Lower leg skin (tissue), 3 donors: Measurements from ENCODE around the gene CYP11A1.

ENCODE experiments used
- CTCF ChIP-seq, 3 donors: fragments of 450-650 bp; IDR thresholded peaks; one replicate each; pipeline ENCODE4 v1.5.1; 2016; ENCODE audit warnings: antibody characterized with exemption in 3 of 3, mild to moderate bottlenecking in 3 of 3, moderate library complexity in 2 of 3
- POLR2A ChIP-seq, 2 donors: fragments of 450-650 bp; IDR thresholded peaks; one replicate each; pipeline ENCODE4 v1.6.1; 2016 to 2017; ENCODE audit warnings: antibody characterized with exemption in 2 of 2, mild to moderate bottlenecking in 1 of 2, moderate library complexity in 1 of 2

- TF ChIP-seq CTCF (IDR thresholded peaks at IDR 0.05) (no peak), POLR2A (IDR thresholded peaks at IDR 0.05) (no peak)
These were observed 28.8 kb downstream of the CYP11A1 start for GRCh38 chr15:74338676-74339075.
